ENCODE measurements around the gene C9orf78.

- TF ChIP-seq, protein P1, sequence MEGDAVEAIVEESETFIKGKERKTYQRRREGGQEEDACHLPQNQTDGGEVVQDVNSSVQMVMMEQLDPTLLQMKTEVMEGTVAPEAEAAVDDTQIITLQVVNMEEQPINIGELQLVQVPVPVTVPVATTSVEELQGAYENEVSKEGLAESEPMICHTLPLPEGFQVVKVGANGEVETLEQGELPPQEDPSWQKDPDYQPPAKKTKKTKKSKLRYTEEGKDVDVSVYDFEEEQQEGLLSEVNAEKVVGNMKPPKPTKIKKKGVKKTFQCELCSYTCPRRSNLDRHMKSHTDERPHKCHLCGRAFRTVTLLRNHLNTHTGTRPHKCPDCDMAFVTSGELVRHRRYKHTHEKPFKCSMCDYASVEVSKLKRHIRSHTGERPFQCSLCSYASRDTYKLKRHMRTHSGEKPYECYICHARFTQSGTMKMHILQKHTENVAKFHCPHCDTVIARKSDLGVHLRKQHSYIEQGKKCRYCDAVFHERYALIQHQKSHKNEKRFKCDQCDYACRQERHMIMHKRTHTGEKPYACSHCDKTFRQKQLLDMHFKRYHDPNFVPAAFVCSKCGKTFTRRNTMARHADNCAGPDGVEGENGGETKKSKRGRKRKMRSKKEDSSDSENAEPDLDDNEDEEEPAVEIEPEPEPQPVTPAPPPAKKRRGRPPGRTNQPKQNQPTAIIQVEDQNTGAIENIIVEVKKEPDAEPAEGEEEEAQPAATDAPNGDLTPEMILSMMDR (IDR thresholded peaks at IDR 0.05), result no peak
- TF ChIP-seq POLR2A (IDR thresholded peaks at IDR 0.05), result no peak
These were observed 20.4 kb downstream of the C9orf78 start for GRCh38 chr9:129814432-129815223.

All from breast epithelium (tissue), 3 donors.